ENCODE data around the gene CTNNA2.

CTNNA2 gene

GRCh38 chr2:80496346-80496745 lies 983.5 kb downstream of the CTNNA2 start:
- no peak for DNase-seq (ENCODE audit: low read depth)

- DNase-seq (ENCODE audit: low read depth) = no peak
Observed at GRCh38 chr2:80496775-80497174, 983.9 kb downstream of the CTNNA2 start.

GRCh38 chr2:80499095-80499494 lies 986.2 kb downstream of the CTNNA2 start:
- DNase-seq (ENCODE audit: low read depth) = no peak

GRCh38 chr2:80501874-80502624 lies 989.2 kb downstream of the CTNNA2 start:
- no peak for DNase-seq (ENCODE audit: low read depth)

GRCh38 chr2:80506563-80506962 lies 993.7 kb downstream of the CTNNA2 start:
- DNase-seq (ENCODE audit: low read depth) = no peak

- no peak for DNase-seq (ENCODE audit: low read depth)
Observed at GRCh38 chr2:80510716-80511115, 997.9 kb downstream of the CTNNA2 start.

GRCh38 chr2:80515964-80516363 lies 1003.1 kb downstream of the CTNNA2 start:
- no peak for DNase-seq (ENCODE audit: low read depth)

GRCh38 chr2:80517316-80517715 lies 1004.5 kb downstream of the CTNNA2 start:
- DNase-seq (ENCODE audit: low read depth) = no peak

- DNase-seq (ENCODE audit: low read depth) = no peak
Observed at GRCh38 chr2:80519121-80519643, 1006.3 kb downstream of the CTNNA2 start.

GRCh38 chr2:80519699-80520291 lies 1006.9 kb downstream of the CTNNA2 start:
- DNase-seq (ENCODE audit: low read depth) = no peak

- no peak for DNase-seq (ENCODE audit: low read depth)
Observed at GRCh38 chr2:80525152-80525551, 1012.3 kb downstream of the CTNNA2 start.

- DNase-seq (ENCODE audit: low read depth) = no peak
Observed at GRCh38 chr2:80527119-80527518, 1014.3 kb downstream of the CTNNA2 start.

GRCh38 chr2:80529466-80530165 lies 1016.8 kb downstream of the CTNNA2 start:
- no peak for DNase-seq (ENCODE audit: low read depth)

GRCh38 chr2:80530442-80531064 lies 1017.7 kb downstream of the CTNNA2 start:
- no peak for DNase-seq (ENCODE audit: low read depth)

- no peak for DNase-seq (ENCODE audit: low read depth)
Observed at GRCh38 chr2:80531319-80531718, 1018.5 kb downstream of the CTNNA2 start.

GRCh38 chr2:80545420-80546210 lies 1032.8 kb downstream of the CTNNA2 start:
- no peak for DNase-seq (ENCODE audit: low read depth)

GRCh38 chr2:80546766-80547165 lies 1033.9 kb downstream of the CTNNA2 start:
- no peak for DNase-seq (ENCODE audit: low read depth)

- DNase-seq (ENCODE audit: low read depth) = no peak
Observed at GRCh38 chr2:80547344-80547743, 1034.5 kb downstream of the CTNNA2 start.

- DNase-seq (ENCODE audit: low read depth) = no peak
Observed at GRCh38 chr2:80548469-80548868, 1035.6 kb downstream of the CTNNA2 start.

- DNase-seq (ENCODE audit: low read depth) = no peak
Observed at GRCh38 chr2:80549901-80550300, 1037.0 kb downstream of the CTNNA2 start.

GRCh38 chr2:80560326-80560725 lies 1047.5 kb downstream of the CTNNA2 start:
- no peak for DNase-seq (ENCODE audit: low read depth)

GRCh38 chr2:80568011-80568410 lies 1055.2 kb downstream of the CTNNA2 start:
- no peak for DNase-seq (ENCODE audit: low read depth)

Data from T-helper 22 cell (primary cell).